ENCODE measurements around the gene TRAFD1.

The TRAFD1 gene

DNA sequence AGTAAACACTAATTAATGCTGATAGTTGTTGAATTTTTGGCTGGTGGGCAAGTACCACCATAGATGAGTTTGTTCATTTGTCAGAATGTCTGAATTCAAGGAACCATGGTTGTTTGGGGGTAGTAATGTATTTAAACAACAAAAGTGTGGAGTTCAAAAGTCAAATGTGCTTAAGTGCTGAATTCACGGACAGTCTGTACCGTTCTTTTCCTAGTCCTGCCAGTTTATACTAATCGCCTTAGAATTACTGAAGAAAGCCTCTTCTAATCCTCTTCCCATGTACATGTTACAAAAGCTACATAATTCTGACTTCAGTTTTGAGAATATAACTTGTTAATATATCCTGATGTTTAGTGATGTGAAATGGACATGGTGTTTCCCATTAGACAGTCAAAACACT is 19.5 kb upstream of the TRAFD1 start:
- H3K14ac ChIP-seq (ENCODE audit: low read length) = no peak overlapping the region
- H2BK12ac ChIP-seq (ENCODE audit: low read length) = no peak overlapping the region
- no peak overlapping the region for H3K4ac ChIP-seq (ENCODE audit: low read length)
- H3K4me3 ChIP-seq (ENCODE audit: low read length in 2 of 2) = no peak overlapping the region
- H2AK5ac ChIP-seq (ENCODE audit: low read depth, low read length) = no peak overlapping the region
- no peak overlapping the region for H3K27ac ChIP-seq (replicated peaks; ENCODE audit: low read length)
- H3K9me3 ChIP-seq (replicated peaks in 1 of 2; ENCODE audit: control insufficient read depth in 2 of 2, insufficient read depth in 1 of 2, low read depth in 1 of 2, low read length in 2 of 2) = no peaks in the 10 kb centered on the region
- peaks cover 6% of the 10 kb centered on the region for H3K79me1 ChIP-seq (ENCODE audit: low read depth, low read length)
- DNase-seq (ENCODE audit: low spot score) = no peak
- no peak overlapping the region for H2AFZ ChIP-seq (ENCODE audit: low read length)
- H3K4me1 ChIP-seq (ENCODE audit: control insufficient read depth in 2 of 2, insufficient read depth in 1 of 2, low read depth in 1 of 2, low read length in 2 of 2) = peaks cover 0 to 4% of the 10 kb centered on the region in 2 donors
- H2BK5ac ChIP-seq (ENCODE audit: low read length) = no peak overlapping the region
- H2BK15ac ChIP-seq (ENCODE audit: low read length) = no peak overlapping the region
- no peak overlapping the region for H3K9ac ChIP-seq (ENCODE audit: low read depth, low read length, poor library complexity)
- no peak overlapping the region for H3K4me2 ChIP-seq (ENCODE audit: insufficient read depth, low read length, poor library complexity, severe bottlenecking)
- H3K23ac ChIP-seq (ENCODE audit: low read depth, low read length, poor library complexity) = no peak overlapping the region
- H3K18ac ChIP-seq (ENCODE audit: low read length) = no peak overlapping the region
- no peak overlapping the region for H4K8ac ChIP-seq (ENCODE audit: low read depth, low read length)
- H2BK120ac ChIP-seq (ENCODE audit: low read depth, low read length) = no peak overlapping the region
- no CpG with 5 or more reads among the region's 3 CpGs for WGBS, 2 donors (ENCODE audit: extremely low coverage in 2 of 2, insufficient read length in 2 of 2, insufficient replicate concordance in 1 of 2)
- no peaks in the 10 kb centered on the region for H3K27me3 ChIP-seq (ENCODE audit: control insufficient read depth in 3 of 3, insufficient read depth in 3 of 3, low read depth in 1 of 3, low read length in 3 of 3)
- no peak overlapping the region for H4K91ac ChIP-seq (ENCODE audit: low read depth, low read length, poor library complexity)
- peaks cover 7 to 54% of the 10 kb centered on the region in 2 donors for H3K36me3 ChIP-seq (replicated peaks in 1 of 2; ENCODE audit: control insufficient read depth in 2 of 2, insufficient read depth in 2 of 2, low read length in 2 of 2)

DNA sequence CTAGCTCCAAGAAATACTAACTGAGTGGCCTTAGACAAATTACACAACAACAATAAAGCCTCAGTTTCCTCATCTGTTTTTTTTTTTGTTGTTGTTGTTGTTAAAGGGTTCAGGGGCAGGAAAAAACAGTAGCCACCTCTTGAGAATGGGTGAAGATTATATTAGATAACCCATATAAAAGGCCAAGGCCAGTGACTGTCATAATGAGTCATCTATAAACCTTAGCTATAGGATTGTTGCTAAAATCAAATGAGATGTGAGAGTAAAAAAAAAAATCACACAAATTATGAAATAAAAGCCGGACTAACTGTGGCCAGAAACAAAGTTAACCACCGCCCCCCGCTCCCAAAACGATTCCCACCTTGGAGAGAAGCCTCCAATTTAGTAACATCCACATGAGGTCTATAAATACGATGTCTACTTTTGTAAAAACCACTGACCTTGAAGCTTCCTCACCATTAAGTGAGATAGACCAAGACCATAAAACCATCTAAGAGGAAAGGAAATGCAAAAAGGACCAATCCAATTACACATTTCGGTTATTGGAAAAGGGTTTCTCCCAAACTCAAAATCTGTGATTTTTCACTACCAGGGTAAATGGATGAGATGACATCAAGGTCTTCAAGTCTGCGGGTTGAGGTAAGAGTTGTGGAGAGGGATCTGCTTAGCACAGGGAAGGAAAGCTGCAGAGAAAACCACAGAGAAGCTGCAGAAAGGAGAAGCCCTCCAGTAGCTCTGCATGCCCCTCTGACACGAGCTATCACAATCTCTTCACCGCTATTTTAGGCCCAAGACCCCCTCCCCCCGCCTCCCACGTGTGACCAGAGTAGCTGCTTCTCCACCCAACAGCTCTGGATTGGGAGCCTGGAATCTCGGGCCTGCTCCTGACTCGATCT is 17.8 kb upstream of the TRAFD1 start:
- H3K9me3 ChIP-seq (replicated peaks in 1 of 2; ENCODE audit: control insufficient read depth in 2 of 2, insufficient read depth in 1 of 2, low read depth in 1 of 2, low read length in 2 of 2) = no peaks in the 10 kb centered on the region
- H3K27me3 ChIP-seq (ENCODE audit: control insufficient read depth in 3 of 3, insufficient read depth in 3 of 3, low read depth in 1 of 3, low read length in 3 of 3) = no peaks in the 10 kb centered on the region
- H2BK15ac ChIP-seq (ENCODE audit: low read length) = no peak overlapping the region
- no peak overlapping the region for H3K27ac ChIP-seq (replicated peaks; ENCODE audit: low read length)
- peaks cover 6% of the 10 kb centered on the region for H3K79me1 ChIP-seq (ENCODE audit: low read depth, low read length)
- peak overlapping the region; percentile 46 for H2BK5ac ChIP-seq (ENCODE audit: low read length)
- no peak overlapping the region for H2BK12ac ChIP-seq (ENCODE audit: low read length)
- DNase-seq (ENCODE audit: low spot score) = no peak
- peak overlapping the region; percentile 51 for H3K9ac ChIP-seq (ENCODE audit: low read depth, low read length, poor library complexity)
- H3K14ac ChIP-seq (ENCODE audit: low read length) = no peak overlapping the region
- H3K4me2 ChIP-seq (ENCODE audit: insufficient read depth, low read length, poor library complexity, severe bottlenecking) = peak overlapping the region; percentile 82
- WGBS, 2 donors (ENCODE audit: extremely low coverage in 2 of 2, insufficient read length in 2 of 2, insufficient replicate concordance in 1 of 2) = no CpG with 5 or more reads among the region's 13 CpGs
- H3K4ac ChIP-seq (ENCODE audit: low read length) = no peak overlapping the region
- no peak overlapping the region for H3K23ac ChIP-seq (ENCODE audit: low read depth, low read length, poor library complexity)
- H3K4me1 ChIP-seq (ENCODE audit: control insufficient read depth in 2 of 2, insufficient read depth in 1 of 2, low read depth in 1 of 2, low read length in 2 of 2) = peaks cover 0 to 4% of the 10 kb centered on the region in 2 donors
- peak overlapping the region; percentile 95 for H2AFZ ChIP-seq (ENCODE audit: low read length)
- peak overlapping the region; percentile 92 to 95 for H3K4me3 ChIP-seq (ENCODE audit: low read length in 2 of 2)
- H2BK120ac ChIP-seq (ENCODE audit: low read depth, low read length) = no peak overlapping the region
- H3K36me3 ChIP-seq (replicated peaks in 1 of 2; ENCODE audit: control insufficient read depth in 2 of 2, insufficient read depth in 2 of 2, low read length in 2 of 2) = peaks cover 5 to 38% of the 10 kb centered on the region in 2 donors
- no peak overlapping the region for H4K8ac ChIP-seq (ENCODE audit: low read depth, low read length)
- H4K91ac ChIP-seq (ENCODE audit: low read depth, low read length, poor library complexity) = no peak overlapping the region
- no peak overlapping the region for H3K18ac ChIP-seq (ENCODE audit: low read length)
- peak overlapping the region; percentile 85 for H2AK5ac ChIP-seq (ENCODE audit: low read depth, low read length)

DNA sequence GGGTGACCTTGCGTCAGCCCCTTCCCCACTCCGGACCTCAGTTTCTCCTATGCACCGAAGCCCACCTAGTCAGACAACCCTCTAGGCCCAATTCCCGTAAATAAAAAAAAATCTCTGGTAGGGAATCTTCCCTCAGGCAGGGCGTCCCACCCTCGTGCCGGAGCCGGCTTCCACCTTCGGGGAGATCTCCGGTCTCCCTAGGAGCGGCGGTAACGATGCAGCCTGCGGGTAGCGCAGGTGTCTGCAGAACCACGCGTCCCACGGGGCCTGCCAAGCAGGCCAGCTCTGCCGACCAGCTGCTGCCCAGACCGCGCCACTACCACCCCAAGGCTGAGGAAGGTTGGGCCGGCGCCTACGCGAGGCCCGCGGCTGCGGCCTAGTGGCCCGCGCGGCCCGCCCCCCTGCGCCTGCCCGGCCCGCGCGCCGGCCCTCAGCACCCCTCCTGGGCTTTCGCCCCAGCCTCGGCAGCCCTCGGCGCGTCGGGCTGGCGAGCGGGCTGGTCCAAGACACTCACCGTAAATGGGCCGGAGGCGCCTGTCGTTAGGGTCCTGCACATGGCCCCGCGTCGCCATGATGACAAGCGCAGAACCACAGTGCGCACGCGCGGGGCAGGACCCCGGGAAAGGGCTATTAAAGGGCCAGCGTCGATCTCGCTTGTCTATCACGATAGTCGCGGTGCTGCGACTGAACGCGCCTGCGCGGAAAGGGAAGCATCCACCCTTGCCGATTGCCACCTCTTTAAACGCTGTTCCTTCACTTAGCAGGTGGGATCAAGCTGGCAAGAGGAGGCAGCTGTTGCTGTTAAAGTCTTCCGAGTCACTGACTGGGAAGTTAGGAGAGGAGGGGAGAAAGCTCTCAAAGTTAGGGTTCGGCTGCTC is 16.9 kb upstream of the TRAFD1 start, which contains the start of gene NAA25:
Gene NAA25, minus strand, starts transcription at position 582 of the 878 bp plus-strand sequence. Its CDS starts 10 bp downstream, at position 572.
- Histone ChIP-seq H3K79me1 (ENCODE audit: low read depth, low read length) (peaks cover 6% of the 10 kb centered on the region), H3K4me3 (ENCODE audit: low read length in 2 of 2) (peak within 1 kb of the TSS; percentile 92 to 95), H3K23ac (ENCODE audit: low read depth, low read length, poor library complexity) (peak within 1 kb of the TSS; percentile 71), H2BK12ac (ENCODE audit: low read length) (no peak within 1 kb of the TSS), H4K91ac (ENCODE audit: low read depth, low read length, poor library complexity) (no peak within 1 kb of the TSS), H3K14ac (ENCODE audit: low read length) (peak within 1 kb of the TSS; percentile 83), H2BK5ac (ENCODE audit: low read length) (peak within 1 kb of the TSS; percentile 46), H3K4me2 (ENCODE audit: insufficient read depth, low read length, poor library complexity, severe bottlenecking) (peak within 1 kb of the TSS; percentile 95), H2BK15ac (ENCODE audit: low read length) (peak within 1 kb of the TSS; percentile 79), H3K18ac (ENCODE audit: low read length) (peak within 1 kb of the TSS; percentile 84), H3K4me1 (ENCODE audit: control insufficient read depth in 2 of 2, insufficient read depth in 1 of 2, low read depth in 1 of 2, low read length in 2 of 2) (peaks cover 0 to 4% of the 10 kb centered on the region in 2 donors), H3K36me3 (replicated peaks in 1 of 2; ENCODE audit: control insufficient read depth in 2 of 2, insufficient read depth in 2 of 2, low read length in 2 of 2) (peaks cover 5 to 32% of the 10 kb centered on the region in 2 donors), H2AFZ (ENCODE audit: low read length) (peak within 1 kb of the TSS; percentile 95), H3K4ac (ENCODE audit: low read length) (peak within 1 kb of the TSS; percentile 58), H2BK120ac (ENCODE audit: low read depth, low read length) (no peak within 1 kb of the TSS), H3K27me3 (ENCODE audit: control insufficient read depth in 3 of 3, insufficient read depth in 3 of 3, low read depth in 1 of 3, low read length in 3 of 3) (no peaks in the 10 kb centered on the region), H3K9ac (ENCODE audit: low read depth, low read length, poor library complexity) (peak within 1 kb of the TSS; percentile 97), H2AK5ac (ENCODE audit: low read depth, low read length) (peak within 1 kb of the TSS; percentile 85), H3K27ac (replicated peaks; ENCODE audit: low read length) (peak within 1 kb of the TSS; percentile 97), H3K9me3 (replicated peaks in 1 of 2; ENCODE audit: control insufficient read depth in 2 of 2, insufficient read depth in 1 of 2, low read depth in 1 of 2, low read length in 2 of 2) (no peaks in the 10 kb centered on the region), H4K8ac (ENCODE audit: low read depth, low read length) (no peak within 1 kb of the TSS)
- no CpG with 5 or more reads among the region's 74 CpGs for WGBS, 2 donors (ENCODE audit: extremely low coverage in 2 of 2, insufficient read length in 2 of 2, insufficient replicate concordance in 1 of 2)
- DNase-seq (ENCODE audit: low spot score) = peak; percentile 93
